ENCODE measurements around the gene IMPACT. TPM values are rescaled to one million over a fixed set of nuclear protein-coding genes. Genes with fewer than 3 reads are reported as not detected.

The IMPACT gene
- total RNA-seq, 2 experiments from 2014 or later, result 13.5 to 14.7 TPM

DNA sequence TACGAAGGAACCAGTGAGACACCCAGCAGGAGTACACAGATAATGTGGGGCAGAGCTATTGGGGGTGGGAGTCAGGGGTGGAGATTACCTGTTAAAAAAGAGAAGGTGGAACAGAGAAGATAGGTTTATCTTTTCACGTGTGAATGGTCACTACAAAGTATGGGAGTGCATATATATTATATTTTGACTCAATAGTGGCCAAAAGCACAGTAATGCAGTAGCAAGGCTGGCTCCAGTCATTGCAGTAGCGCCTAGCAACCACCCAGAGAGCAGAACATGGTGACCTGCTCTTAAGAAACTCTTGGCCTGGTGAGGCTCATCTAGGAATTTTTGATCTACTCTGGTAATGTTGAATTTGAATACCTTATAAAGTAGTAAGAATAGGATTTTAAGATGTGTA is 1.0 kb downstream of the IMPACT start:
- DNase-seq, result peak; percentile 5
- ChIA-PET POLR2A (interaction anchor here (1.4 to 2.1 kb wide), 2 partner anchors 14 to 30 kb away, joined by 5 to 8 read pairs; partner anchors contain the start of gene OSBPL1A), CTCF (interaction anchor here (0.8 to 1.5 kb wide), 2 partner anchors 61 to 67 kb away, joined by 3 read pairs; no protein-coding TSS in a partner anchor)
- peak overlapping the region; percentile 83 for H3K4me3 Mint-ChIP-seq
- TF ChIP-seq, protein P1, sequence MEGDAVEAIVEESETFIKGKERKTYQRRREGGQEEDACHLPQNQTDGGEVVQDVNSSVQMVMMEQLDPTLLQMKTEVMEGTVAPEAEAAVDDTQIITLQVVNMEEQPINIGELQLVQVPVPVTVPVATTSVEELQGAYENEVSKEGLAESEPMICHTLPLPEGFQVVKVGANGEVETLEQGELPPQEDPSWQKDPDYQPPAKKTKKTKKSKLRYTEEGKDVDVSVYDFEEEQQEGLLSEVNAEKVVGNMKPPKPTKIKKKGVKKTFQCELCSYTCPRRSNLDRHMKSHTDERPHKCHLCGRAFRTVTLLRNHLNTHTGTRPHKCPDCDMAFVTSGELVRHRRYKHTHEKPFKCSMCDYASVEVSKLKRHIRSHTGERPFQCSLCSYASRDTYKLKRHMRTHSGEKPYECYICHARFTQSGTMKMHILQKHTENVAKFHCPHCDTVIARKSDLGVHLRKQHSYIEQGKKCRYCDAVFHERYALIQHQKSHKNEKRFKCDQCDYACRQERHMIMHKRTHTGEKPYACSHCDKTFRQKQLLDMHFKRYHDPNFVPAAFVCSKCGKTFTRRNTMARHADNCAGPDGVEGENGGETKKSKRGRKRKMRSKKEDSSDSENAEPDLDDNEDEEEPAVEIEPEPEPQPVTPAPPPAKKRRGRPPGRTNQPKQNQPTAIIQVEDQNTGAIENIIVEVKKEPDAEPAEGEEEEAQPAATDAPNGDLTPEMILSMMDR (IDR thresholded peaks at IDR 0.05), result no peak
- H3K9me3 Mint-ChIP-seq, result peaks cover 7% of the 10 kb centered on the region
- H3K27me3 Mint-ChIP-seq, result peaks cover 11% of the 10 kb centered on the region
- peak overlapping the region; percentile 93 for H3K27ac Mint-ChIP-seq
- H3K36me3 Mint-ChIP-seq (ENCODE audit: low read depth), result peaks cover 29% of the 10 kb centered on the region
- peaks cover 23% of the 10 kb centered on the region for H3K4me1 Mint-ChIP-seq (ENCODE audit: low read depth)
- intact Hi-C loops (cut with micrococcal nuclease), result no loop called here
- no peak for ATAC-seq

GRCh38 chr18:24428709-24429108 is 2.2 kb downstream of the IMPACT start:
- Mint-ChIP-seq H3K4me1 (ENCODE audit: low read depth) (peaks cover 23% of the 10 kb centered on the region), H3K9me3 (peaks cover 7% of the 10 kb centered on the region), H3K27ac (no peak overlapping the region), H3K27me3 (peaks cover 2% of the 10 kb centered on the region), H3K36me3 (ENCODE audit: low read depth) (peaks cover 33% of the 10 kb centered on the region), H3K4me3 (no peak overlapping the region)
- POLR2A ChIA-PET, result interaction anchor here (0.6 kb wide), 1 partner anchor 115 kb away, joined by 3 read pairs; no protein-coding TSS in a partner anchor
- CTCF ChIA-PET, result interaction anchor here (0.8 to 2.3 kb wide), 3 partner anchors 13 to 69 kb away, joined by 3 to 10 read pairs (median 6); no protein-coding TSS in a partner anchor
- TF ChIP-seq, protein P1 (IDR thresholded peaks at IDR 0.05), result no peak
- intact Hi-C loops (cut with micrococcal nuclease), result no loop called here
- ATAC-seq (no peak), DNase-seq (no peak)

DNA sequence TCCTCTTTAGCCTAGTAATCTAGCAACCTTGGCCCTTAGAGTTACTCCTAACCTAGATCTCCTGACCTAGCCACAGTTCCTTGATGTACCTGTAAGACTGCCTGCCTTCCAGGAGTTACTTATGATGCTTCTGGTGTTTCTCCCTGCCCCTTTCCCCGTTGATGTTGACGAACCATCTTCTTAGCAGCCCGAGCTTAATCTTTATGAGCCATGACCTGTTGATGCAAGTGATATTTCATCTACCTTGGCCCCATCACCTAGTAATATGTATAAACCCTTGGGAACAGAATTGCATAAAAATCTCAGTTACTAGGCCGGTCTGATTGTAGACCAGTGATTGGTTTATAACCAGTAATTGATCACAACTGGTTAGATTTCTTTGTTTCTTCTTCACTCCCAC is 2.7 kb downstream of the IMPACT start:
- TF ChIP-seq, protein P1 (IDR thresholded peaks at IDR 0.05), result no peak
- peaks cover 33% of the 10 kb centered on the region for H3K36me3 Mint-ChIP-seq (ENCODE audit: low read depth)
- H3K27ac Mint-ChIP-seq, result no peak overlapping the region

DNA sequence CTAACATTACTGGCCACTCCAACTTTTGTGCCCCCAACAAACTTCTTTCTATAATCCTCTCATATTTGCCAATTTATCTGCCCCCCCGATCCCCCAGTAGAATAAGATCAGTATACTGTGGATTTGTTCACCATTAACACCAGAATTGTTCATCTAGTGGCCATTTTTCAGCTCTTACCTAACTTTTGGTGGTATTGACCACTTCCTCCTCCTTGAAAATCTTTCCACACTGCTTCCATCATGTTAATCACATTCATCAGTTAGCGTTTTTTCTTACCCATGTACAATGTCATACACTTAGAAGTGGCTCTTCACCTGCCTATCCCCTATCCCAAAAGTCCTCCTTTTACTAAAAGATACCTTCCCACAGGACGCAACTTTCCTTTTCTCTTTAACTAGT is 6.1 kb downstream of the IMPACT start:
- ChIA-PET POLR2A (no interaction called here), CTCF (interaction anchor here (0.6 to 2.9 kb wide), 5 partner anchors 11 to 75 kb away, joined by 3 to 15 read pairs (median 3); no protein-coding TSS in a partner anchor)
- H3K9me3 Mint-ChIP-seq, result no peaks in the 10 kb centered on the region
- H3K4me3 Mint-ChIP-seq, result no peak overlapping the region
- intact Hi-C loops (cut with micrococcal nuclease), result no loop called here
- no peaks in the 10 kb centered on the region for H3K27me3 Mint-ChIP-seq
- TF ChIP-seq, protein P1 (IDR thresholded peaks at IDR 0.05), result no peak
- H3K27ac Mint-ChIP-seq, result no peak overlapping the region
- peaks cover 22% of the 10 kb centered on the region for H3K36me3 Mint-ChIP-seq (ENCODE audit: low read depth)
- peaks cover 18% of the 10 kb centered on the region for H3K4me1 Mint-ChIP-seq (ENCODE audit: low read depth)
- ATAC-seq (no peak), DNase-seq (no peak)

More for the DNA sequence above, 2.7 kb downstream of the IMPACT start:
- Mint-ChIP-seq H3K27me3 (no peaks in the 10 kb centered on the region), H3K9me3 (peaks cover 7% of the 10 kb centered on the region), H3K4me3 (no peak overlapping the region), H3K4me1 (ENCODE audit: low read depth) (peaks cover 23% of the 10 kb centered on the region)
- ATAC-seq (no peak), DNase-seq (no peak)
- intact Hi-C loops (cut with micrococcal nuclease), result no loop called here
- ChIA-PET CTCF (interaction anchor here (1.4 to 2.3 kb wide), 2 partner anchors 60 to 70 kb away, joined by 6 to 10 read pairs; no protein-coding TSS in a partner anchor), POLR2A (interaction anchor here (0.6 kb wide), 1 partner anchor 114 kb away, joined by 3 read pairs; no protein-coding TSS in a partner anchor)

DNA sequence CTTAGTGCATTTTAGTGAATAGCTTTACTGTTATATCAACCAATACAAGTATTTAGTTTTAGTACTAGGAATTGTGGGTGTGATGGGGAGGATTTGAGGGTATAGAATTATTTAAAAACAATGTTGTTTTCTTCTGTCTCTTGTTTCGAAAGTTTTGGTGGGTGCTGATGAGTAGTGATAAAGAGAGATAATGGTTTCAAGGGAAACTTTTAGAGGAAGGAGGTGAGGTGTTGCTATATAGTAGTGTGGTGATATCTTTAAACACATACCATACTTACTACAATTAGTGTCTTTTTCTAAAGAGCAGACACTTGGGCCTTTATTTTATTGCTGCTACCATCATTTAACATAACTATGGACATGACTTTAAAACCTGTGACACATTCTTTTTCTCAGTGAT is 10.5 kb downstream of the IMPACT start:
- intact Hi-C loops (cut with micrococcal nuclease), result no loop called here
- POLR2A ChIA-PET, result no interaction called here
- Mint-ChIP-seq H3K36me3 (ENCODE audit: low read depth) (peaks cover 26% of the 10 kb centered on the region), H3K9me3 (no peaks in the 10 kb centered on the region), H3K4me1 (ENCODE audit: low read depth) (peaks cover 6% of the 10 kb centered on the region), H3K27me3 (no peaks in the 10 kb centered on the region), H3K27ac (no peak overlapping the region), H3K4me3 (no peak overlapping the region)
- TF ChIP-seq, protein P1 (IDR thresholded peaks at IDR 0.05), result no peak
- ATAC-seq, result no peak
- CTCF ChIA-PET, result interaction anchor here (0.6 to 1.9 kb wide), 3 partner anchors 8 to 52 kb away, joined by 3 to 11 read pairs (median 5); no protein-coding TSS in a partner anchor
- DNase-seq, result no peak

Measured in activated CD8-positive, alpha-beta T cell treated with anti-CD3 and anti-CD28 coated beads for 36 hours (primary cell).